Measurements from ENCODE around the gene SMARCB1.

Gene SMARCB1

GRCh38 chr22:23816156-23816976, 29.6 kb downstream of the SMARCB1 start:
- H3K79me2 ChIP-seq (ENCODE audit: low read length): no peaks in the 10 kb centered on the region
- no peaks in the 10 kb centered on the region for H3K9me3 ChIP-seq (replicated peaks; ENCODE audit: insufficient read depth, low read length)
- H3K9ac ChIP-seq (ENCODE audit: low read length): no peak overlapping the region
- no peaks in the 10 kb centered on the region for H3K4me1 ChIP-seq (ENCODE audit: low read length)
- H3K36me3 ChIP-seq (replicated peaks; ENCODE audit: insufficient read depth, low read length): peaks cover 5% of the 10 kb centered on the region
- no peak for TF ChIP-seq CTCF (IDR thresholded peaks at IDR 0.05; ENCODE audit: low read length)
- no peak for TF ChIP-seq EZH2phosphoT487 (IDR thresholded peaks at IDR 0.05; ENCODE audit: low read length)
- no peak for TF ChIP-seq EZH2 (optimal IDR thresholded peaks at IDR 0.05; ENCODE audit: low read depth, low read length)
- no peak for DNase-seq
- H3K4me3 ChIP-seq (ENCODE audit: low read length): no peak overlapping the region
- no peaks in the 10 kb centered on the region for H3K27me3 ChIP-seq (replicated peaks; ENCODE audit: insufficient read depth, low read length)
- H3F3A ChIP-seq (ENCODE audit: insufficient read depth, low read length): no peaks in the 10 kb centered on the region
- no peak overlapping the region for H3K4me2 ChIP-seq (ENCODE audit: low read depth, low read length)
- H3K27ac ChIP-seq (ENCODE audit: low read length): no peak overlapping the region
- no peak overlapping the region for H2AFZ ChIP-seq (ENCODE audit: low read length)
- no peaks in the 10 kb centered on the region for H3K9me2 ChIP-seq (replicated peaks; ENCODE audit: insufficient read depth, low read length)
- H4K20me1 ChIP-seq (ENCODE audit: insufficient read depth, low read length): no peaks in the 10 kb centered on the region

- Histone ChIP-seq H3K9me3 (replicated peaks; ENCODE audit: insufficient read depth, low read length) (no peaks in the 10 kb centered on the region), H4K20me1 (ENCODE audit: insufficient read depth, low read length) (no peaks in the 10 kb centered on the region), H3F3A (ENCODE audit: insufficient read depth, low read length) (no peaks in the 10 kb centered on the region), H3K9ac (ENCODE audit: low read length) (no peak overlapping the region), H3K4me3 (ENCODE audit: low read length) (no peak overlapping the region), H3K79me2 (ENCODE audit: low read length) (no peaks in the 10 kb centered on the region), H3K4me2 (ENCODE audit: low read depth, low read length) (no peak overlapping the region), H3K4me1 (ENCODE audit: low read length) (no peaks in the 10 kb centered on the region), H3K27ac (ENCODE audit: low read length) (no peak overlapping the region), H3K27me3 (replicated peaks; ENCODE audit: insufficient read depth, low read length) (no peaks in the 10 kb centered on the region), H3K9me2 (replicated peaks; ENCODE audit: insufficient read depth, low read length) (no peaks in the 10 kb centered on the region), H3K36me3 (replicated peaks; ENCODE audit: insufficient read depth, low read length) (peaks cover 5% of the 10 kb centered on the region), H2AFZ (ENCODE audit: low read length) (no peak overlapping the region)
- no peak for DNase-seq
- no peak for TF ChIP-seq EZH2 (optimal IDR thresholded peaks at IDR 0.05; ENCODE audit: low read depth, low read length)
- TF ChIP-seq CTCF (IDR thresholded peaks at IDR 0.05; ENCODE audit: low read length): no peak
- no peak for TF ChIP-seq EZH2phosphoT487 (IDR thresholded peaks at IDR 0.05; ENCODE audit: low read length)
Measured at GRCh38 chr22:23817146-23817545, 30.4 kb downstream of the SMARCB1 start.

DNA sequence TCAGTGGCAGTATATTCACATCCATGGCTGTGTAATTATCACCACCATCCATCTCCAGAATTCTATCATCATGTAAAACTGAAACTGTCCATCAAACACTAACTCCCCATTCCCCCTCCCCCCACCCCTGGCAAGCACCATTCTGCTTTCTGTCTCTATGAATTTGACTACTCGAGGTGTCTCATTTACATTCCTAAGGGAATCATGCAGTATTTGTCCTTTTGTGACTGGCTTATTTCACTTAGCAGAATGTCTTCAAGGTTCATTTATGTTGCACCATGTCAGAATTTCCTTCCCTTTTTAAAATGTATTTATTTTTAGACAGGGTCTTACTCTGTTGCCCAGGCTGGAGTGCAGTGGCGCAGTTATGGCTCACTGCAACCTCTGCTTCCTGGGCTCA, 31.8 kb downstream of the SMARCB1 start:
- Histone ChIP-seq H3K9me2 (replicated peaks; ENCODE audit: insufficient read depth, low read length) (no peaks in the 10 kb centered on the region), H3K4me1 (ENCODE audit: low read length) (no peaks in the 10 kb centered on the region), H3K9me3 (replicated peaks; ENCODE audit: insufficient read depth, low read length) (no peaks in the 10 kb centered on the region), H3K27me3 (replicated peaks; ENCODE audit: insufficient read depth, low read length) (no peaks in the 10 kb centered on the region), H3F3A (ENCODE audit: insufficient read depth, low read length) (no peaks in the 10 kb centered on the region), H4K20me1 (ENCODE audit: insufficient read depth, low read length) (no peaks in the 10 kb centered on the region), H3K36me3 (replicated peaks; ENCODE audit: insufficient read depth, low read length) (peaks cover 5% of the 10 kb centered on the region), H3K9ac (ENCODE audit: low read length) (no peak overlapping the region), H3K4me2 (ENCODE audit: low read depth, low read length) (no peak overlapping the region), H2AFZ (ENCODE audit: low read length) (no peak overlapping the region), H3K4me3 (ENCODE audit: low read length) (no peak overlapping the region), H3K79me2 (ENCODE audit: low read length) (no peaks in the 10 kb centered on the region), H3K27ac (ENCODE audit: low read length) (no peak overlapping the region)
- TF ChIP-seq EZH2phosphoT487 (IDR thresholded peaks at IDR 0.05; ENCODE audit: low read length) (no peak), CTCF (IDR thresholded peaks at IDR 0.05; ENCODE audit: low read length) (no peak), EZH2 (optimal IDR thresholded peaks at IDR 0.05; ENCODE audit: low read depth, low read length) (no peak)
- no peak for DNase-seq
